GM10847 (cell line): ENCODE results near the gene TRIM14.

ENCODE experiments used
- POLR2A ChIP-seq: IDR thresholded peaks from 2 replicates; pipeline ENCODE4 v1.6.1; 2011; ENCODE audit not compliant: insufficient read length; ENCODE audit errors: extremely low read depth

The TRIM14 gene

DNA sequence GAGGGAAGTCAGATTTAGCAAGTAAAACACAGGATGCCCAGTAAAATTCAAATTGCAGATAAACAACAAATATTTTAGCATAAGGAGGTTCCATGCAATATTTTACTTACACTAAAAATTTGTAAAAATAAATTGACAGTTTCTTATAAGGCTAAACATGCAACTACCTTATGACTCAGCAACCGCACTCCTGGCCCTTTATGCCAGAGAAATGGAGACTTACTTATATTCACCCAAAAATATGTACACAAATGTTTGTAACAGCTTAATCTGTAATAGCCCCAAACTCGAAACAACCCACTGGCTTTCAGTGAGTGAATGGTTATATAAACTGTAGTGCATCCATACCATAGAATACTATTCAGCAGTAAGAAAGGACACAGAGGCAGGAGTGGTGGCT lies 28.6 kb upstream of the TRIM14 start:
- no peak for TF ChIP-seq POLR2A

DNA sequence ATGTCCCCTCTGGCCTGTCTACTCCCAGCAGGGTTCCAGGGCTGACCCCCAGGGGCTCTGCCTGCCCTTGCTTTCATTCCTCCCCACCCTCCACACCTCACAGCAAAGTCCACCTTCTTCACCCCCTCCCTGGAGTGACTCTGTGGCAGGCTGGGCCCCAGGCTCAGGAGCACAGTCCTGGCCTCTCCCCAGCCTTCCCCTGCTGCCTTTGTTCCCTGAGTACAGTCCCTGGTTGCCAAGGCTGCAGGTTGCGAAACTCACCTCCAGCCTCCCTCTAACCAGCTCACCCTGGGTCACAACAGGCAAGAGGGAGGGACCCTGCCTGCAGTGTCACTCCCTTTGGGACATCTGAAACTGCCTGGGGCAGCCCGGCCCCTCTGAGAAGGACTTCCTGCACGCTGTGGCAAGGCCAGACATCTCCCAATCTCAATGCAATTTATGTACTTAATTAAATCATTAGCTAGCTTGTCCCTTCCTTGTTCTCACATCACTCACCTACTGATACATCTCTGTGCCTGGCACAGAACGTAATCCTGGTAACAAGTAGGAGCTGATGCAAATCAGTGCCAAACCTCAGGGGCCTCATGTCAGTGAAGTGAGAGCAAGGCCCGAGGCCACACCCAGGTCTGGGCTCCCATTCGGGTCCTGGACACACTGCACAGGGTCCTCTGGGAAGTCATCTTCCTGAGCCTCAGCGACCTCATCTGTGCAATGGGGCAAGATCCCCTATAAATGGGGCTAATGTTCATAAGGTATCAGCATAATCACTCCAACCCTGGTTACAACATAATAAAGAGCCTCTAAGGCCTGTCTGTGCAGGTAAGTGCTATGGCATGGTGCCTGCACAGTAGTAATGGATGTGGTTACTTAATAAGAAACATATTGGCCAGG lies 27.3 kb upstream of the TRIM14 start:
- TF ChIP-seq POLR2A, result no peak

DNA sequence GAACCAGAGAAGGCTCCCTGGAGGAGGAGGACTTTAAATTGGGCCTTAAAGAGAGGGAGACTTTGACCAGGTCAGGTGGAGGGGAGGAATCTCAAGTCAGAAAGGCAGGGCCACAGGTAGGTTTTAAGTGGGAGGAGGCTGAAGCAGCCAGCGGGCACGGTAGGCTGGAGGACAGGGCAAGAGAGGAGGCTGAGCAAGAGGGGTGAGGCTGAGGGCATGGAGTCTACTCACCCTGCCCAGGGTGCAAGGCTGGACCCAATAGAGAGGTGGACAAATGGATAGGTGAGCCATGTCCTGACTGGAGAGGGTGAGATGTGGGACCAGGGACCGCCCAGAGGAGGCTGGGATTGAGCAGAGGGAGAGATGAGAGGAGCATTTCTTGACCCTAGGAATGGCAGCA lies 25.6 kb upstream of the TRIM14 start:
- TF ChIP-seq POLR2A, result no peak

DNA sequence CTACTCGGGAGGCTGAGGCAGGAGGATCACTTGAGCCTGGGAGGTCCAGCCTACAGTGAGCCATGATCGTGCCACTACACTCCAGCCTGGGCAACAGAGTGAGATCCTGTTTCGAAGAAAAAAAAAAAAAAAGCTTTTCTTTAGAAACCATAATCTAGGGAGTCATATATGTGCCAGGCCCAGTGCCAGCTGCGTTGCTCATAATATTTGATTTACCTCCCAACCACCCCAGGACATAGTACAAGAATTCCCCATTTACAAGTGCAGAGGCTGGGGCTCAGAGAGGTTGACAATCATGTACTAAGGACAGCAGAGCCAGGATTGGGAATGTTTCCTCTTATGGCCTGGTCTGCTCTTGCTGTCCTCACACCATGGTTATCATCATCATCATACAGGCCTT lies 25.1 kb upstream of the TRIM14 start:
- TF ChIP-seq POLR2A, result no peak

DNA sequence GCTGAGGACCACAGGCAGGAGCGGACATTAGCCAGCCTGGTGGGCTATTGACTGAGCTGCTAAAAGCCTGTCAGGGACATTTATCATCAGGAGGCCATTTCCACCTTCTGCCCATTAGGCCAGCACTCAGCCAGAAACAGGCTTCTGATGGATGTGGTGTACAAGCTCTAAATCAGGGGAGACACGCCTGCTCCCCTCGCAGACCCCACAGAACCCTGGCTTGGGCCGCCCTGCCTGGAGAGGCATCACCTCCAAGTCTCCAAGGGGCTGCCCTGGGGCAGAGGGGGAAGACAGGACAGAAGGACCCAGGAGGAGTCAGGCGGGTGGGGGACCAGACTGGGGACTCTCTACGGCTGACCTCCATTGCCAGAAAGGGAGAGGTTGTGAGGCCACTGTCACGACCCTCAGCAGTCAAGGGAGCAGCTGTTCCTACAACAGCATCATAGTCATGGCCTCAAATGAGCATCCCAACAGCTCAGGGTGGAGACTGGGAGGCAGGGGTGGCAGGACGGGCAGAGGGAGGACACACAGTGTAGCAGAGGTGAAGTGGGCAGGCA lies 24.0 kb upstream of the TRIM14 start:
- TF ChIP-seq POLR2A, result no peak

DNA sequence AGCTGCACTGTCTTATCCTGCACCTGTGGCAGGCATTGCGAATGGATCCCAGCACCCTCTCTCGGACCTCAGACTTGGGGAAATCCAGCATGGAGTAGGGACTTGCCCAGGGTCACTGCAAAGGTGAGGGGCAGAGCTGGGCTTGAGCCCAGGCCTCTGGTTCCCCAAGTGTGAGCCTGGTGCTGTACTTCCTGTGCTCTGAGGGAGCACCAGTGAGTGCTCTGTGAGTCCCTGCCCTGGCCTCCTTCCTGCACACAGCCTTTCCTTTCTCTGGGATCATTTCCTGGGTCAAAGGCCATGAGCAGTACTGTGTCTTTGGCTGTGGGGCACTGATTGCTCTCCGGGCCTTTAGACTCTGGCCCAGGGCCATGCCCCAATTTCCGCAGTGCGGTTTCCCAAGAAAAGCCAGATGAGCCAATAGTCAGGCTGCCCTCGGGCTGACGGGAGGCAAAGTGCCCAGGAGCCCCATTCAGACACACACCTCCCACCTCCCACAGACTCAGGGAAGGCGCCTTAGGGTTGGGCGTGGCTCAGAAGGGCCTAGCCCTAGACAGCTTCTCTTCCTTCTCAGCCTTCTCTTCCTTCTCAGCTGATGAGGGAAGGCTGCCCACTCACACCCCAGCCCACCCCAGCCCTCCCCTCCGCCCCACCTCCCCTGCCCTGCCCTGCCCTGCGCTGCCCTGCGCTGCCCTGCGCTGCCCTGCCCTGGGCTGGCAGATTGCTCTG lies 23.3 kb upstream of the TRIM14 start:
- TF ChIP-seq POLR2A, result no peak

DNA sequence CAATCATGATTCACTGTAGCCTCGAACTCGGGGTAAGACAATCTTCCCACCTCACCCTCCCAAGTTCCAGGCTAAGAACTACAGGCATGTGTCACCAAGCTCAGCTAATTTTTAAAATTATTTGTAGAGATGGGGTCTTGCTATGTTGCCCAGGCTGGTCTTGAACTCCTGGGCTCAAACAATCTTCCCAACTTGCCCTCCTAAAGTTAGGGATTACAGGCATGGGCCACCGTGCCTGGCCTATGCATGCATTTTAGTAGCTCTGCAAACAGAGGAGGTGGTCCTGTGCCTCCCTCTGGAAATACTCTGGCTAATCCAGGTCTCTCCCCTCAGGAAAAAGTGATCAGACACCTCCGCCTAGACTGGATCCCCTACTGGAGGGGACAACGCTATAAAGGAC lies 21.5 kb upstream of the TRIM14 start:
- no peak for TF ChIP-seq POLR2A

DNA sequence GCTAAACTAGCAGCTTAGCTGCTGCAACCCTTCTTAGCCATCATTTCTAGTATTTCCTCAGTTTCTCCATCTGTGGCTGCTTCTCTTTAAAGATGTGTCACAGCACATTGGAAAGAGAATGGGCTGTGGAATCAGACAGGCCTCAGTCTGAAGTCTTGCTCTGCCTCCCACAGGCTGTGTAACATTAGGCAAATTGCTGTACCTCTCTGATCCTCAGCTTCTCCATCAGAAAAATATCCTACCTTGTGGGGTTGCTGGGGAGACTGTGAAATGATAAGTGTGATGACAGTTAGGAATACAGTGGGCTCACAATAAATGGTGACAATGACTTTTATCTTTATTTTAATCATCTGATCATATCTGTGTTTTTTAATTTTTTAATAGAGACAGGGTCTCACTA lies 17.5 kb upstream of the TRIM14 start:
- TF ChIP-seq POLR2A, result no peak

DNA sequence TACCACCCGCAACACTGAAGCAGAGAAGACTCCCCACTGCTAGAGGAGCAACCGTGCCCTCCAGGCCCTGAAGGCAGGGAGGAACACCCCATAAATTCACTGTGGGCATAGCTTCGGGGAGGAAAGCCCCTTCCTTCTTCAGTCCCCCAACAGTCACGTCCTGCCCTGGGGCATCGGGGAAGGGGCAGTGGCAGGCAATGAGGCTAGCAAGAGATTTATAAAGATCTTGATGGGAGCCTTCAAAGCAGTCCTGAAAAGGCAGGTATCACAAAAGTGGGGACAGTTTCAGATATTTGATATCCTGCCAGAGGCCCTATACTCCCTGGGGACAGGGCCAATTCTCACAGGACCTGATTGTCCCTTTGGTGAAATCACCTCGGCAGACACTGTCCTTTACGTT lies 16.9 kb upstream of the TRIM14 start:
- TF ChIP-seq POLR2A, result no peak

DNA sequence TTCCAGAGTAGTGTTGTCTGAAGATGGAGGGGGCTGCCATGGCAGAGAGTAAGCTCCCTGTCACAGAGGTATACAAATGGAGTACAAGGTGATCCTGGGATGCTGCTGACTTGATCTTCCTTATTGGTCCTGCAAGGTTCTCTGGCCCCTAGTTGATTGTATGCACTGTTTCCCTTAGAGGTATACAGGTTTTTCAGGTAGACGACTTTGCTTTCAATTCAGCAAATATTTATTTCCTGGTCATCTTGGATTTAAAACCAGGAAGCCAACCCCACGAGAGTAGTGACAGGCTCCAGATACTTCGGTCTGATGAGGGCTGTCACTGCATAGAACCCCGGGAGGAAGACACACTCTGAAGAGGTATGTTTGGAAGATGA lies 16.5 kb upstream of the TRIM14 start:
- TF ChIP-seq POLR2A, result no peak

DNA sequence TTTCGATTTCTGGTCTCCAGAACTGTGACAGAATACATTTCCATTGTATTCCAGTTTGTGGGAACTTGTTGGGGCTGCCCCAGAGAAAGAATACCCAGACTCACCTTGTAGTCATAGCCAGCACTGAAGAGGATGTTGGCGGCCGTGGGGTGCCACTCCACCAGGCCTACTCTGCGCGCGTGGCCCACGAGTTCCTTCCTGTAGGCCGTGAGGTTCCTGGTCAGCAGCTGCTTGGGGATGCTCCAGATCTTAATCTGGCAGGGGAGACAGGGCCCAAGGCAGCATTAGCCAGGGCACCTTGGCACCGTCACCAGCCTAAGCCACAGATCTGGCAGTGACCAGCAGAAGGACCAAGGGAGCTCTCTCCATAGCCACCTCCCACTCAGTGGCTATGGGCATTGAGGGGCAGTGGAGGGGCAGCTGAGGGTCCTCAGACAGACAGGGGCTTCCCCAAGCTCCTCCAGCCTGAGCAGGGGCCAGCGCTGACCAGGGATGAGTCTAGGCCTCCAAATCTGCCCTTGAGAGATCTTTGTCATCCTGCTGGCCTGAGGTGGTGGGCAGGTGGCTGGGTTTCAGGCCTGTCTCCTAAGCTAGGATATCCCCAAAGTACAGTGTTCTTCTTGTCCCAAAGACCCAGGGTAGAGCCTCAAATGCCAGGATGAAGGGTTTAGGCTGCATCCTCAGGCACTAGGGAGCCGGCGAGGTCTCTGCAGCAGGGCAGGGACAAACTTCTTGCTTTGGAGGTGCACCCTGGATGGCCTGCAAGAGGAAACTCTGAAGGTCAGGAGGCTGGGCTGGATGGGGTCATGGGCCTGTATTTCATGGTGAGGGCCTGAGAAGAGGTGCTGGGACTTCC lies 15.9 kb upstream of the TRIM14 start:
- no peak for TF ChIP-seq POLR2A

DNA sequence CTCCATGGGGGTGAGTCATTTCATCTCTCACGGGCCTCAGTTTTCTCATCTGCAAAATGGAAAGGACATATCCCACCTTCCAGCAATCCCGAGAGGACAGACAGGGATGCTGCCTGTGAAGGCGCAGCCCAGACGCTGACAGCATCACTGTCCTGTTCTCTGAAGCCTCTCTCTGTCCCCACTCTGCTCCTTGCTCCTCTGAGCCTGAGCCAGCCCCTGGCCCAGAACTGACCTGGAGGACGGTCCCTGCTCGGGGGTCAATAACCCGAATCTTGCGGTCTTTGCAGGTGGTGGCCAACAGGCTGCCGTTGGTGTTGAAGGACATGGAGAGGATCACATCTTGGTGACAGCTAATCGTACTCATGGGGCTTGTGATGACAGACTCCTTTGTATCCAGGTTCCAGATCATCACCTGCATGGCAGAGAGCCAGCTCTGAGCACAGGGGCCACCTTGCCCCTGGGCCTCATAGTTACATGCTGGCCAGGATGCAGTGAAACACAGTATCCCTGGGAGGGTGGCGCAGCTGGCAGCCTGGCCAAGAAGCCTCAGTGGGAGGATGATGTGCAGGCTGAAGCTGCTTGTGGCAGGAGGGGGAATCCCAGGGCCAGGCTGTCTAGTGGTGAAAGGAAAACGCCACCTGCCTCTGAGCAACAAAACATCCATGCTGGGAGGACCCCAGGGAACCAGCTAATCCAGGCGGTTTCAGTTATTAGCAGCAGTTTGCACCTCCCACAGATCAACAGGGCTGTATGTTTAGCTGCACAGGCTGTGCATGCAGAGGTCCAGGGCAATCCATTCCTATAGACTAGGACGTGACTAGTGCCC lies 14.0 kb upstream of the TRIM14 start:
- no peak for TF ChIP-seq POLR2A

DNA sequence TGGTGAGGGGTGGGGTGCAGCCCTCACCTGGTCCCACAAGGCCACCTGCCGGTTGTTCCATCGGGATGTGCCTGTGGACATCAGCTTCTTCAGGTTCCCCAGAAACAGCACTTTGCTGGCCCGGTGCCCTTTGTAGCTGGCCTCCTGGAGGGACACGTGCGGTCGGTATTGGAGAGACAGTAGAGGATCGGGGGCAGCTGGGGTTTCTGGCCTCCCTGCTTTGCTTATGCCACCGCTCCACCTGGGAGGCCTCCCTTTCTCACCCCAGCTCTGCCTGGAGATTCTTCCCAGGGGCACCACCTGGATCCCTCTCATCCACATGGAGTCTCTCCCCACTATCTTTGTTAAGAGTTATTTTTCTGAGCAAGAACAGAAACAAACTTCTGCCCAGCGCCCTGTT lies 13.1 kb upstream of the TRIM14 start:
- TF ChIP-seq POLR2A, result no peak

DNA sequence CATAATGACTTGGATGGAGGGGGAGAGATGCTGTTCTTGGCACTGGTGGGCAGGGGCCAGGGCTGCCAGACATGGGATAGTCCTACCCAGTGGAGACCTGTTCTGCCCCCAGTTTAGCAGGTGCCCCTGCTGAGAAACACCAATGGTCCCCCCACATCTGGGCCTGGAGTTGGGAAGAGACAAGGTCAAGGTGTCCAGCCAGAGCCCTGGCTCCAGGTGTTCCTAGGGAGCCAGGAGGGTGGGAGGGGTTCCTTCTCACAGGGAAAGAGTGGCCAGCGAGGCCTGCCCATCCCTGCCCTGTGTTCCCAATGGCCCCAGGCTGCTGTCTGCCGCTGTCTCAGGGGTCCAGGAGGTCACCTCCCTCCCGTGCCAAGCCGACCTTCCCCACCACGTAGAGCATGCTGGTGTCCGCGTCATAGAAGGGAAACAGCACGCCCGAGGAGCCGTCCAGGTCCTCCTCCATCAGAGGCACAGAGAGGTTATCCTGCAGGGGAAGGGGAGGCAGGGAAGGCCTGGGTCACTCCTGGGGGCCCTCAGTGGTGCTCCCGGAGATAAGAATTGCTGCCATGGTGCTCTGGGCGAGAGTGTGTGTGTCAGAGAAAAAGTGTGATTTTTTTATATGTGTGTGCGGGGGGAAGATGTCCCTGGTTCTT lies 11.7 kb upstream of the TRIM14 start:
- TF ChIP-seq POLR2A, result no peak
